HG03066 (cell line): Measurements from ENCODE around the gene UBE2D1.

Source experiments
- ATAC-seq: cut with Tn5 transposase; IDR thresholded peaks from one replicate; pipeline ENCODE4 v1.9.1; 2021; ENCODE audit warnings: low read depth; ENCODE audit not compliant: unreplicated experiment

The UBE2D1 gene

DNA sequence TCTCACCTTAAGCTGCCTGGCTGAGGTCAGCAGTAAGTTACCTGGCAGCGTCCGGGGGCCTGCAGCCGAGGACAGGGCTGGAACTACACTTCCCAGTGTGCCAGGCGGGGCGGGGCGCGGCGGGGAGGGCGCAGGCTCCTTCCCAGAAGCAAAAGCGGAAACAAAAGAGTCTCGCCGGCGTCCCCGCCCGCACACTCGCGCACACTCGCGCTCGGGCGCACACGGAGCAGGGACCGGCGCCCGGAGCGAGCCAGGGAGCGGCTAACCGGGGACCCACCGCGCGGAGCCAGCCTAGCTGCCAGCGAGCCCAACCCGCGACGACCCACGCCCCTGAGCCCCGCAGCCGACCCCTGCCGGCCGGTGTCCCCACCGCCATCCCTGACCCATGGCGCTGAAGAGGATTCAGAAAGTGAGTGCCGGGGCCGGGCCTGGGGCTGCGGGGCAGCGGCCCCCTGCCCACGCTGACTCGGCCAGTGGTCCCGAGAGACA, at the start of gene UBE2D1:
UBE2D1 (plus strand) TSS at position 190 of the 489 bp plus-strand sequence; CDS start at position 386, 196 bp downstream.
- ATAC-seq = peak; percentile 96

DNA sequence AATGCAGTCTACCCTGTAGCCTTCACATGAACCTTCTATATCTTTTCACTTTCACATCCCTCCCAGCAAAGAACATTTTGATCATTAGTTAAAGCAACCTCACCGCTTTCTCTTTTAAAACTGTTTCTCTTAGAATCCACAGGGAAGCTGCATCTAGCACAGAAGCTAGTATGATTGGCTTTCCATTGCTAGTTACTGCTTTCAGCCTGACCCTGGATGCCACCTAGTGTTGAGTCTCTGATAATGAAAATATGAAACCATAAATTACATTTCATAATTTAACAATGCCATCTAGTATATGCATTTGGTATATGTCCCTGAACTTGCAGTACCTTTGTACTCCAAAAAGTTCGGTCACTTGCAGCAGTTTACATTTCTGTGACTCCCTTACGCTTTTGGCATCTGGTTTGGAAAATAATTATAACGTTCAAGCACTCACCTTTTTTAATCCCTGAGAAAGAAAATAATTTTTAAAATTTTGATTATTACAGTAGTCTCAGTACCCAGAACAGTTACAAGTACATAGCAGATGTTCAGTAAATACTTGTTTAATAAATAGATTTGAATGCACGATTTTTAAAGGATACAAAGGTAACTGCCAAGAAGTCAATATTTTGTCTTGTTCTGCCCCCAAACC, 43.1 kb upstream of the UBE2D1 start:
- ATAC-seq = peak; percentile 85

- ATAC-seq = no peak
Observed at GRCh38 chr10:58293989-58294388, 40.8 kb upstream of the UBE2D1 start.

- ATAC-seq = peak; percentile 87
Observed at GRCh38 chr10:58299580-58299979, 35.2 kb upstream of the UBE2D1 start.

DNA sequence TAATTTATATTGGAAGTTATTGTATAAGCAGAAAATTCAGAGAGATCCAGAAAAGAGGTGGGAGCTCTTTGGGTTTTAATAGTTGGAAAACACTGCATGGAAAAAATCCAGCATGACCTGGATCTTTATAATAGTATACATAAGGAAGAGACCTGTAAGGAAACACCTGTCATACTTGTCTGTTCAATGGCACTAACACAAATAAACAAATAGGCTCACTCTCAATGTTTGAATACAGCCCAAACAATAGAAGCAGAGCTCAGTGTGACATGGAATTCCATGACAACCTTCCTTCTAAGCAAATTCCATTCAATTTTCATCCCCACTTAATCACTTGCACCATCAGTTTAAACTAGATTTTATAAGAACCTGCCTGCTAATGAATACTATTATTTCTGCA, 34.1 kb upstream of the UBE2D1 start:
- no peak for ATAC-seq

GRCh38 chr10:58302254-58302653, 32.6 kb upstream of the UBE2D1 start:
- ATAC-seq = no peak

- no peak for ATAC-seq
Observed at GRCh38 chr10:58304099-58304633, 30.6 kb upstream of the UBE2D1 start.

DNA sequence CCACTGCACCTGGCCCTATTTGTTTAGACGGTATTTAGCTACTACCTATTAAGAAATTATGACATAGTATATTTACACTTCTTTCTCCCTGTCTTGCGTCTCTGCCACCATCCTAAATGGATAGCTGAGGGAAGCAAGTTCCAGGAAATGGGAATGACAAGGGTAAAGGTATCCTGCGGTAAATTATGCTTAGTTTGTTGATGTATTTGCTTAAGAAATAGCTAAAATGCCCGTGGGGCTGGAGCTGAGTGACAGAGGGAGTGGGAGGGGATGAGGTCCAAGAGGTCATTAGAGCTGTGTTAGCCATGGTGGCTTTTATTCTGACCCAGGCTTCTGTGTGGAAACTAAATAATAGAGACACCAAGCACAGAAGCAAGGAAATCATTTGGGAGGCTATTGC, 29.0 kb upstream of the UBE2D1 start:
- no peak for ATAC-seq

DNA sequence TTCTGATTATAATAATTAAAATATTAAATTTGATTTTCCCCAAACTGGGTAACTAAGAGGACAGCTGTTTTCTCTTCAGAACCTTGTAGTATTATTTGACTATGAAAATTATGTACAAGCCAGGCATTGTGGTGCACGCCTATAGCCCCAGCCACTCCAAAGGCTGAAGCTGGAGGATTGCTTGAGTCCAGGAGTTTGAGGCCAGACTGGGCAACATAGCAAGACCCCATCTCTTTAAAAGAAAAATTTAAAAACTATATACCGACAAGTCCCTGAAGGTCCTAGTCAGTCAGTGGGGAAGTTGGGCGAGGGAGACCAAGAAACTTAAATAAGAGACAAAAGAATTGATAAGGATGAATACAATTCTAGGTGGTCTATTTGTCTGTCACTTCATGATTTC, 27.1 kb upstream of the UBE2D1 start:
- no peak for ATAC-seq

DNA sequence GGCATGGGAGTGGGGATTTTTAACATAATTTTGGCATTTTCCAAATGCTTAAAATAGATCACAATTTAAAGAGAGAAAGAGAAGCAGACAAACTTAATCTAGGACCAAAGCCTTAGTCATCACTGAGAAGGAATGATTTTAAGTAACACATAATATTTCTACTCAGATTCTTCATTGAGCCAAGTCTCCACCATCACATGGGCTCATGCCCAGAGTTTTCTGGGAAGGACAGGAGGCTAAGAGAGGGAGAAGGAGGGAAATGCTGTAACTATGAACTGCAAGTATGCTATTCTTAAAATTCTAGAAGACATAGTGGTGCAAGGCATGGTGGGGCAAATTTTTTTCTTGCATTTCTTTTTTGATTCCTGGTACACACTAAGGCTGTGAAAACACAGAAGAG, 23.8 kb upstream of the UBE2D1 start:
- no peak for ATAC-seq

DNA sequence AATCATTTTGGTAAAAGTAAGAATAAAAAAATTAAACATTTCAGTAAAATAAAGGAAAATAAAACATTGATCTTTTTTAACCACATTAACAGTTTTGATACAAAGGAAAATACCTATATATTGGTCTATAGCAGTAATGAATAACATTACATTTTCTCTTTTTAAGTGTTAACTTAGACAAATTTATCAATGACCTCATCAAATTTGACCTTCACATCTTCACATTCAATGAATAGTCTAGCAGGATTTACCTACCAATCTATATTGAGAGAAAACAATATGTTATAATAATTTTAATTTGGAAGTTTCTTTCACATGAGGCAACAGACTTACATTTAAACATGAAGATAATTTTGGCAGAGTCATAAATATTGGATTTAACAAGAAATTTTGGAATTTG, 17.9 kb upstream of the UBE2D1 start:
- no peak for ATAC-seq

DNA sequence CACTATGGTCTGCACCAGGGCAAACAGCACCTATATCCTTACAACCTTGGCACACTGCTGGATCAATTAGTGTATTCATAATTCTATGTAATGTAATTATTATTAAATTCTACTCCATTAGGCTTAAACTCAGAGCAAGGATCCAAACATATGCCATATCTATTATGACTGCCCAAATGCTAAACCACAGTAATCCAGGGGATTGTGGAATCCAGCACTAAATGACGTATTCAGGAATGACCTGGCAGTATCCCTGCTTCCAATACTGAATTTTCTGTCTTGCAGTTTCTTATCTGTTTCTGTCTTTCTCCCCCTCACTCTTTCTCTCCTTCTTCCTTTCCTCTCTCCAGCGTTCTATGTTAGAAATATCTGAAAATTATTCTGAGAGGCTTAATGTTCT, 16.5 kb upstream of the UBE2D1 start:
- no peak for ATAC-seq

DNA sequence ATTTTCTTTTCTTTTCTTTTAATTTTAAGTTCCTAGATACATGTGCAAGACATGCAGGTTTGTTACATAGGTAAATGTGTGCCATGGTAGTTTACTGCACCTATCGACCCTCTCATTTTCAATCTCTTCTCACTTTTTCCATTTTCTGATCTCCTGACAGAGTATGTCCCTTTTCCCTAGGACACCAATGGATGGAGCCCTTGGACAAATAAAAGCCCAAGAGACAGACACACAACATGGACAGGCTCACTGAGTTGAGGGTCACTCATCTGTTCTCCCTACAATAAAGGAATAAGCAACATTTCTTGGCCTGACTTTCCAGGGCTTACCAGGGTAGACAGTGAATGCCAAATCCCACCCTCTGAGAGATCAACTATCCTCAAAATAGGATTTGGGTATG, 15.2 kb upstream of the UBE2D1 start:
- ATAC-seq = no peak

- ATAC-seq = no peak
Observed at GRCh38 chr10:58320351-58321049, 14.3 kb upstream of the UBE2D1 start.

DNA sequence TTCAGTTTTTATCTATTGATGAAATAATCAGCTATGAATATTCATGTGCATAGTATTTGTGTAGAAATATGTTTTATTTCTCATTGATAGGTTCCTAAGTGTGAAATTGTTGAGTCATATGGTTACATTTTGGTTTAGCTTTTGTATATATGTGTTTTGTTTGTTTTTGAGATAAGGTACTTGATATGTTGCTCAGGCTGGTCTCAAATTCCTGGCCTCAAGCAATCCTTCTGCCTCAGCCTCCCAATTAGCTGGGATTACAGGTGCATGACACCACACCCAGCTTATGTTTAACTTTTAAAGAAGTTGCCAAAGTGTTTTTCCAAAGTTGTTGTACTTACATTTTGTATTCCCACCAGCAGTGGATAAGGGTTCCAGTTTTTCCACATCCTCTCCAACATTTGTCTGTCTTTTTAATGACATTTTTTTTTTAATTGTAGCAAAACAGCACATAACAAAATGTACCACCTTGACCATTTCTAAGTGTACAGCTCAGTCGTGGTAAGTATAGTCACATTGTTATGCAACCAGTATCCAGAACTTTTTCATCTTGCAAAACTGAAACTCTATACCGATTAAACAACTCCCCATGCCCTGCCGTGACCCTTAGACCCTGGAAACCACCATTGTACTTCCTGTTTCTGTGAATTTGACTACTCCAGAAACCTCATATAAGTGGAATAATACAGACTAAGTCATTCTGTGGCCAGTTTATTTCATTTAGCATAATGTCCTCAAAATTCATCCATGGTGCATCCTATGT, 12.6 kb upstream of the UBE2D1 start:
- peak; percentile 77 for ATAC-seq

GRCh38 chr10:58322835-58323209, 12.0 kb upstream of the UBE2D1 start:
- peak; percentile 11 for ATAC-seq

DNA sequence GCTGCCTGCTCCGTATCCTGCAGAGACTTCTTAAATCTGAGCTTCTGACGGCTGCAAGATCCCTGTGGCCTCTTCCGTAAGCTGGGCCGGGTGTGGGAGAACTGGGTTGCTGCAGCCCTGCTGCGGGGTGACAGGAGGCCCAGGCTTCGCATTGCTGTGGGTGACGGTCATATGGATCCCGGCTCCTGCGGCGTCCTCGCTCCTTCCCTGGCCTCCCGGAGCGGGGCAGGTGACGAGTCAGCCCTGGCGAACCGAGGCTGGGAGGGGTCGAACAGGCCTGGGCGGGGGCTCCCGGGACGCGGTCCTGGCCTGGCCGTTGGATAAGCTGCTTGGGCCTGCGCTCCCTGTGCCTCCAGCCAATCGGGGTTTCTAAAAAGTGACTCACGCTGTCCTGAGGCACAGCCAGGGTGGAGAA, 7.8 kb upstream of the UBE2D1 start:
- ATAC-seq = no peak

- no peak for ATAC-seq
Observed at GRCh38 chr10:58328233-58328632, 6.6 kb upstream of the UBE2D1 start.

DNA sequence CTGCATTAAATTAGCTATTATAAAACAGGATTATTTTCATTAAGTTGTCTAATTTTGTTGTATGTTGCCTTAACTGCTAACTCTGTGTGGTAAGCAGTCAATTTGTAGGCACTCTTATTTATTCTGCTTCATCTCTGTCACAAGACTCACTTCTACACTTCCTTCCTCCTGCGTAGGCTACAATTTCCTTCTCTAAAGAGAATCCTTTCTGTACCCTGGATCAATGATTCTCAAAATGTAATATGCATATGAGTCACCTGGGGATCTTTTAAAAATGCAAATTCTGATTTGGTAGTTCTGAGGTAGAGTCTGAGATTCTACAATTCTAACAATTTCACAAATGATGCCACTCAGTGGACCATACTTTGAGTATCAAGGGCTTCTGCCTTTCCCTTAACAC, 4.4 kb upstream of the UBE2D1 start:
- no peak for ATAC-seq

DNA sequence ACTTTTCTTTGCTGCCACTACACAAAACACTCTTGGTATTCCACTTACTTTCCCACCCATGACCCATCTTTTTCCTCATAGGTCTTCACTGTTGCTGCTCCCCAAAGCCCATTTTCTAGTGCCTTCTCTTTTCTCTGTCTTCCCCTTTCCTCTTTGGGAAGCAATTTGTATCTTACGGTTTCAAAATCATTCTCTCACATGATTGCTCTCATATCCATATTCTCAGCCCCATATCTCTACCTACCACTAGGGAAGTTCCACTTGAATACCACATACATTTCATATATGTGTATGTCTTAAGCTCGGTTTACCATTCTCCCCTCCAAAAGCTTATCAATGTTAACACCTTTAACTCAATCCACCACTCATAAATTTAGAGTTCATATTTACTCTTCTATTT, 3.2 kb upstream of the UBE2D1 start:
- ATAC-seq = no peak

- peak; percentile 57 for ATAC-seq
Observed at GRCh38 chr10:58335306-58336005, 650 bp downstream of the UBE2D1 start.
